GM23248 (cell line): ENCODE measurements around the gene RRBP1. TPM values are rescaled to one million over a fixed set of nuclear protein-coding genes. Genes with fewer than 3 reads are reported as not detected.

Experiments
- DNase-seq: peaks from one replicate; pipeline ENCODE4 v3.0.0-alpha.2; 2015
- H2AFZ ChIP-seq: fragments of 200-600 bp; sonication (generic); 2 replicates; pipeline ENCODE4 v1.6.1; 2016; ENCODE audit warnings: antibody characterized with exemption
- H3F3A ChIP-seq: fragments of 200-600 bp; sonication (generic); 2 replicates; pipeline ENCODE4 v1.6.1; 2016; ENCODE audit warnings: mild to moderate bottlenecking, antibody characterized with exemption, mixed run types; ENCODE audit not compliant: insufficient read depth
- H3K27ac ChIP-seq: fragments of 200-600 bp; sonication (generic); 2 replicates; pipeline ENCODE4 v1.5.1; 2016; ENCODE audit warnings: mild to moderate bottlenecking
- H3K27me3 ChIP-seq: fragments of 200-600 bp; sonication (generic); replicated peaks from 2 replicates; pipeline ENCODE4 v1.6.1; 2016; ENCODE audit warnings: mild to moderate bottlenecking; ENCODE audit not compliant: insufficient read depth
- H3K36me3 ChIP-seq: fragments of 200-600 bp; sonication (generic); 2 replicates; pipeline ENCODE4 v1.6.1; 2016; ENCODE audit warnings: low read depth, mild to moderate bottlenecking
- H3K4me1 ChIP-seq: fragments of 200-600 bp; sonication (generic); 2 replicates; pipeline ENCODE4 v1.6.1; 2016; ENCODE audit warnings: mild to moderate bottlenecking; ENCODE audit not compliant: insufficient read depth
- H3K4me2 ChIP-seq: fragments of 200-600 bp; sonication (generic); one replicate; pipeline ENCODE4 v1.6.1; 2016; ENCODE audit warnings: mild to moderate bottlenecking; ENCODE audit not compliant: unreplicated experiment
- H3K4me3 ChIP-seq: fragments of 200-600 bp; sonication (generic); 2 replicates; pipeline ENCODE4 v1.5.1; 2016; ENCODE audit warnings: mild to moderate bottlenecking
- H3K79me2 ChIP-seq: fragments of 200-600 bp; sonication (generic); 2 replicates; pipeline ENCODE4 v1.6.1; 2016; ENCODE audit warnings: mild to moderate bottlenecking; ENCODE audit not compliant: insufficient read depth
- H3K9ac ChIP-seq: fragments of 200-600 bp; sonication (generic); 2 replicates; pipeline ENCODE4 v1.6.1; 2016; ENCODE audit warnings: mild to moderate bottlenecking
- H3K9me2 ChIP-seq: fragments of 200-600 bp; sonication (generic); 2 replicates; pipeline ENCODE4 v1.6.1; 2016; ENCODE audit warnings: mixed run types, mild to moderate bottlenecking, moderate library complexity; ENCODE audit not compliant: insufficient read depth
- H3K9me3 ChIP-seq: fragments of 200-600 bp; sonication (generic); one replicate; pipeline ENCODE4 v1.6.1; 2017; ENCODE audit warnings: low read depth
- H4K20me1 ChIP-seq: fragments of 200-600 bp; sonication (generic); 2 replicates; pipeline ENCODE4 v1.6.0; 2016; ENCODE audit not compliant: insufficient read depth
- EZH2 ChIP-seq: fragments of 200-600 bp; sonication (generic); IDR thresholded peaks from 2 replicates; pipeline ENCODE4 v1.6.1; 2018; ENCODE audit warnings: antibody characterized with exemption, mild to moderate bottlenecking; ENCODE audit not compliant: insufficient read depth, poor library complexity, severe bottlenecking
- EZH2phosphoT487 ChIP-seq: fragments of 200-600 bp; sonication (generic); IDR thresholded peaks from 2 replicates; pipeline ENCODE4 v1.6.1; 2018; ENCODE audit warnings: antibody characterized with exemption, moderate library complexity, mild to moderate bottlenecking, low read depth; ENCODE audit not compliant: insufficient read depth
- WGBS, 2 experiments: methylation state at CpG; one replicate each; pipeline ENCODE4 v1.1.6; 2015 to 2017; ENCODE audit warnings: low lambda C conversion rate in 2 of 2, low coverage in 1 of 2; ENCODE audit errors: missing lambda C conversion rate in 2 of 2; 5-methylcytosine and 5-hydroxymethylcytosine counted together
- in situ Hi-C: fragments of 300-500 bp; cut with MboI; formaldehyde crosslinking; loops from 2 replicates; pipeline ENCODE4 v1.15.0; 2020
- polyA plus RNA-seq: library from polyadenylated mRNA; unstranded; fragments of >200 nt; fragmentation: Nextera tagmentation; extraction: Ambion mirVana; gene quantifications from 2 replicates; pipeline ENCODE4 v1.2.1, GENCODE V29; 2016
- total RNA-seq: library from RNA; depleted of rRNA; stranded (reverse); fragments of >200 nt; shearing (Covaris generic); gene quantifications from 2 replicates; pipeline ENCODE4 v1.2.3, GENCODE V29; 2014

The RRBP1 gene
- total and polyA plus RNA-seq, 2 experiments from 2014 or later, result 127 to 182 TPM

DNA sequence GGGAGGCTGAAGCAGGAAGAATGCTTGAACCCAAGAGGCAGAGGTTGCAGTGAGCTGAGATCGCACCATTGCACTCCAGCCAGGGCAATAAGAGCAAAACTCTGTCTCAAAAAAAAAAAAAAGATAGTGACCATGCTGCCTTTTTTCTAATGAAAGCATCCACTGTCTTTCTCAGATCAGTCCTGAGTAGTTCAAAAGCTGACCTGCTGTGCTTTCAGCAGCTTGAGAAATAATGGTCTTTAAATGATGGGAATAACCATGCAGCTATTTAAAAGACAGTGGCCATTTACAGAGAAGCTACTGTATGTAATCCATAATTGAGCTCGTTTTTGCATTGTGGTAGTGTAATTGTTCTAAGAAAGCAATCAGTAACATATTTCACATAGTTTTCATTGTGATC is 76.0 kb downstream of the RRBP1 start:
- Histone ChIP-seq H3K9me3 (no peaks in the 10 kb centered on the region), H3K36me3 (peaks cover 46% of the 10 kb centered on the region), H3F3A (peaks cover 50% of the 10 kb centered on the region), H3K9me2 (no peaks in the 10 kb centered on the region), H3K9ac (no peak overlapping the region), H3K27ac (no peak overlapping the region), H3K27me3 (no peaks in the 10 kb centered on the region), H3K4me2 (no peak overlapping the region), H3K4me3 (no peak overlapping the region), H3K79me2 (peaks cover 59% of the 10 kb centered on the region), H3K4me1 (no peaks in the 10 kb centered on the region), H4K20me1 (no peaks in the 10 kb centered on the region), H2AFZ (no peak overlapping the region)
- in situ Hi-C loops, result loop anchor here (10.0 kb wide), 1 partner anchor 71 kb away; the partner anchor contains the start of gene BFSP1
- TF ChIP-seq EZH2 (no peak), EZH2phosphoT487 (no peak)
- DNase-seq, result no peak
- 65 to 78% methylated on average over 2 of the region's 2 CpGs for WGBS, 2 experiments

DNA sequence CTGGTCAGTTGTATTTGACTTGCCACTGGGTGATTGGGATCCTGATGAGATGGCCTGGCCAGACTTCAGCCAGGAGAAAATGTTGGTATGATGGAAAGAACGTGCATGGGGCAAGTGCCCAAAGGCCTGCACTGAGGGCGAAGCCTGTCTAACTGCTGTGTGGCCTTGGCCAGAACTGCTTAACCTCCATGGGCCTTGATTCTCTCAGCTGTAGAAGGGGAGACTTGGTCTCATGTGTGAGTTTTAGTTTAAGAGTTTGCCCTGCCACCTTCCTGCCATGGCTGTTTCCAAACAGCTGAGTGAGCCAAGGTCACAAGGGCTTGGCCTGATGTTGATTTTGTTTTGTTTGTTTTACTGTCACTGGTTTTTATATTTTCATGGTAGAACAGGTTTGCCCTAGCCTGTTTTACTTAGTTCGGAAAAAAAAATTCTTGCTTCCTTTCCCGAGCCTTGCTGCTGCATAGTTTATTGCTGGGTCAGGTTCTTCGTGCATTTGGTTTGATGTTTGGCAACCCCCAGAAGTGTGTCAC is 76.8 kb downstream of the RRBP1 start:
- H3F3A ChIP-seq, result peaks cover 41% of the 10 kb centered on the region
- no peaks in the 10 kb centered on the region for H3K9me2 ChIP-seq
- no peaks in the 10 kb centered on the region for H3K4me1 ChIP-seq
- DNase-seq, result no peak
- no peaks in the 10 kb centered on the region for H4K20me1 ChIP-seq
- H3K27me3 ChIP-seq, result no peaks in the 10 kb centered on the region
- peaks cover 67% of the 10 kb centered on the region for H3K79me2 ChIP-seq
- H3K4me3 ChIP-seq, result no peak overlapping the region
- H3K27ac ChIP-seq, result no peak overlapping the region
- WGBS, 2 experiments, result 58 to 63% methylated on average over 5 of the region's 5 CpGs
- no peak overlapping the region for H2AFZ ChIP-seq
- H3K9ac ChIP-seq, result no peak overlapping the region
- H3K36me3 ChIP-seq, result peaks cover 46% of the 10 kb centered on the region
- in situ Hi-C loops, result loop anchor here (10.0 kb wide), 1 partner anchor 70 kb away; the partner anchor contains the start of gene BFSP1
- H3K4me2 ChIP-seq, result no peak overlapping the region
- no peaks in the 10 kb centered on the region for H3K9me3 ChIP-seq
- TF ChIP-seq EZH2 (no peak), EZH2phosphoT487 (no peak)

DNA sequence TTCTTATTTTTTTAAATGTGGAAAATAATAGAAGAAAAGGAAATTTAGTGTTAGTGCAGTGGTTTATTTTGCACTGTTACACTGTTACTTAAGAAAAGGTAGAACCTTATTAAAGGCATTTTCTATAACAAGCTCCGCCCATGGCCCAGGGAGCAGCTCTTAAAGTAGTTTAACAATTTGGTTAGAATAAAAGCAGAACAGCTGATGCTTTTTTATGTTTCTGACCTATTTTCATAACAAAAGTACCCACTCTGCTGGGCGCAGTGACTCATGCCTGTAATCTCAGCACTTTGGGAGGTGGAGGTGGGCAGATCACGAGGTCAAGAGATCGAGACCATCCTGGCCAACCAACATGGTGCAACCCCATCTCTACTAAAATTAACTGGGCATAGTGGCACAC is 79.5 kb downstream of the RRBP1 start:
- Histone ChIP-seq H3K9me3 (no peaks in the 10 kb centered on the region), H3K4me3 (no peak overlapping the region), H3K4me1 (no peaks in the 10 kb centered on the region), H4K20me1 (peaks cover 12% of the 10 kb centered on the region; the same call in 1 of the 2 replicates), H3K4me2 (no peak overlapping the region), H2AFZ (no peak overlapping the region), H3K27me3 (no peaks in the 10 kb centered on the region), H3K79me2 (peaks cover 94% of the 10 kb centered on the region), H3F3A (peaks cover 25% of the 10 kb centered on the region), H3K27ac (no peak overlapping the region), H3K9me2 (no peaks in the 10 kb centered on the region), H3K9ac (no peak overlapping the region), H3K36me3 (peaks cover 39% of the 10 kb centered on the region)
- DNase-seq, result no peak
- 98 to 99% methylated on average over 4 of the region's 4 CpGs for WGBS, 2 experiments
- in situ Hi-C loops, result loop anchor here (10.0 kb wide), 1 partner anchor 68 kb away; the partner anchor contains the start of gene BFSP1
- no peak for TF ChIP-seq EZH2
- TF ChIP-seq EZH2phosphoT487, result no peak

DNA sequence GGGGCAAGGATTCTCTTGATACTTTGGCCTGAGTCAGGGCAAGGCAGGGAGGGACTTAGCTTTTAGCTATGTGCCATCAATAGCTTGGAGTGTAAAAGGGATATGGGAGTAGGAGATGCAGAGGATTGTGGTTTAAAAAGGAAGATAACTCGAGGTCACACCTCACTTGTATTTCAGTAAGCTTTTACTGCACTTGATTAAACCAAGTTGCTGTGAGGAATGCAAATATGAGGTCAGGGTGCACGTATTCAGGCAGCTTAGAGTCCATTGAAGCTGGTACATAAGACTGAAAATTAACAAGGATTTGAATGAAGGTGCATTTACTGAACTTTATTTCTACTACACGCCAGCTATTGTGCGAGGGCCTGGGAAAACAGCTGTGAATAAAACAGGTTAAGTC is 80.1 kb downstream of the RRBP1 start:
- no peak overlapping the region for H3K4me2 ChIP-seq
- in situ Hi-C loops, result loop anchor here (10.0 kb wide), 1 partner anchor 67 kb away; the partner anchor contains the start of gene BFSP1
- no peaks in the 10 kb centered on the region for H3K9me2 ChIP-seq
- H4K20me1 ChIP-seq, result peaks cover 14% of the 10 kb centered on the region; the same call in 1 of the 2 replicates
- H3K36me3 ChIP-seq, result peaks cover 34% of the 10 kb centered on the region
- no peak overlapping the region for H3K4me3 ChIP-seq
- DNase-seq, result no peak
- TF ChIP-seq EZH2phosphoT487 (no peak), EZH2 (no peak)
- no peaks in the 10 kb centered on the region for H3K27me3 ChIP-seq
- peaks cover 98% of the 10 kb centered on the region for H3K79me2 ChIP-seq
- H3K9me3 ChIP-seq, result no peaks in the 10 kb centered on the region
- no peak overlapping the region for H3K27ac ChIP-seq
- no peak overlapping the region for H3K9ac ChIP-seq
- WGBS, 2 experiments, result 77 to 80% methylated on average over 4 of the region's 4 CpGs
- H3K4me1 ChIP-seq, result no peaks in the 10 kb centered on the region
- H2AFZ ChIP-seq, result no peak overlapping the region
- peaks cover 20% of the 10 kb centered on the region for H3F3A ChIP-seq
